ENCODE measurements around the gene PTX4. TPM values are rescaled to one million over a fixed set of nuclear protein-coding genes. Genes with fewer than 3 reads are reported as not detected.

Gene PTX4
- total RNA-seq, 1 donor from 2014 or later: not detected

- Mint-ChIP-seq H3K4me3 (no peak overlapping the region), H3K9me3 (no peaks in the 10 kb centered on the region), H3K27ac (no peak overlapping the region), H3K4me1 (peaks cover 4% of the 10 kb centered on the region), H3K36me3 (ENCODE audit: low read depth) (peaks cover 2% of the 10 kb centered on the region), H3K27me3 (no peaks in the 10 kb centered on the region)
- no peak for DNase-seq
- intact Hi-C loops (cut with micrococcal nuclease): no loop called here
Measured at GRCh38 chr16:1459967-1460366, 28.8 kb downstream of the PTX4 start.

DNA sequence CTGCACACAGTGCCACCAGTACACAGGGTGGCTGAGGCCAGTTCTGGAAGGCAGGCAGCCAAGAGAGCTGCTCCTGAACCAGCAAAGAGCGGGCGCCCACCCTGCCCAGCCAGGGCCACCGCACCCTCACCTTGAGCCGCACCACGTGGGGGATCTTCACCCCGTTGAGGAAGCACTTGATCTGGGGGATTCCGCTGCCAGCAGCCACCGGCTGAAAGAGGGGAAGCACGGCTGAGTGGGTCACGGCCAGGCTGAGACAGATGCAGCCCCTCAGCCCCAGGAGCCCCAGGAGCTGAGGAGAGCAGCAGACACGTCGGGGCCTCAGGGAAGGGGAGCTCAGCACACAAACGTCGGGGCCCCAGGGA is 29.8 kb downstream of the PTX4 start:
- Mint-ChIP-seq H3K27me3 (no peaks in the 10 kb centered on the region), H3K4me3 (no peak overlapping the region), H3K36me3 (ENCODE audit: low read depth) (peaks cover 3% of the 10 kb centered on the region), H3K27ac (no peak overlapping the region), H3K4me1 (peaks cover 4% of the 10 kb centered on the region), H3K9me3 (no peaks in the 10 kb centered on the region)
- DNase-seq: no peak
- intact Hi-C loops (cut with micrococcal nuclease): no loop called here

- peaks cover 3% of the 10 kb centered on the region for H3K36me3 Mint-ChIP-seq (ENCODE audit: low read depth)
- no peaks in the 10 kb centered on the region for H3K9me3 Mint-ChIP-seq
- H3K4me1 Mint-ChIP-seq: peaks cover 4% of the 10 kb centered on the region
- intact Hi-C loops (cut with micrococcal nuclease): no loop called here
- no peak overlapping the region for H3K4me3 Mint-ChIP-seq
- no peak for DNase-seq
- H3K27me3 Mint-ChIP-seq: no peaks in the 10 kb centered on the region
- H3K27ac Mint-ChIP-seq: no peak overlapping the region
Measured at GRCh38 chr16:1458336-1458976, 30.3 kb downstream of the PTX4 start.

DNA sequence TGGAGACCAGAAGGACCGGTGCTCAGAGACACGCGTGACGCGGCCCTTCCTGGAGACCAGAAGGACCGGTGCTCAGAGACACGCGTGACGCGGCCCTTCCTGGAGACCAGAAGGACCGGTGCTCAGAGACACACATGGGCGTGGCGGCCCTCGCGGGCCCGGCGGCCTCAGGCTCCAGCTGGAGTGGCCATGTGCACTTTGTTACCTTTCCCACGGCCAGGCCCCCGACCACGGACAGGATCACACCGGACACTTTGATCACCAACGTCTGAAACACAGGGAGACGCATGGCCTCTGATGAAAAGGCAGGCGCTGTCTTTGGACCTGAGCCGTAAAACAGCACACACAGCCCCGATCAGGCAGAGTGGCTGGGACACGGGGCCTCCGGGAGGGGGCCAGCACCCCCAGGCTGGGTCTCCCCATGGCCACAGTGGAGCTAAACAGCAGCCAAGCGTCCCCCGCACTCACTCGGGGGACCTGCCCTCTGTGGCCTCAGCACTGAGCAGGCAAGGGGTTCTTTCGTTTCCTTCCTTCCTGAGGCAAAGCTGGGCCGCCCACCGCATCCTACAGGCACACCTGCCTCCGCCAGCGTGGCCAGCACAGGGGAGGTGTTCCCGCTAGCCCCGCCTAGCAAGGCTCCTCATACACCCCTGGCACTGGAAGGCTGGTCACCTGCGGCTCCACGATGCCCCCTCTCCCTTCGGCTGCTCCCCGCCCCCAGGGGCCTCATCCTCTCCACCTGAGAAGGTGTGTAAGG is 31.1 kb downstream of the PTX4 start:
- no peak for DNase-seq
- H3K27me3 Mint-ChIP-seq: no peaks in the 10 kb centered on the region
- no peak overlapping the region for H3K4me3 Mint-ChIP-seq
- peaks cover 3% of the 10 kb centered on the region for H3K36me3 Mint-ChIP-seq (ENCODE audit: low read depth)
- peaks cover 4% of the 10 kb centered on the region for H3K4me1 Mint-ChIP-seq
- no peak overlapping the region for H3K27ac Mint-ChIP-seq
- intact Hi-C loops (cut with micrococcal nuclease): no loop called here
- no peaks in the 10 kb centered on the region for H3K9me3 Mint-ChIP-seq

- Mint-ChIP-seq H3K27me3 (no peaks in the 10 kb centered on the region), H3K4me3 (no peak overlapping the region), H3K4me1 (peaks cover 4% of the 10 kb centered on the region), H3K9me3 (no peaks in the 10 kb centered on the region), H3K36me3 (ENCODE audit: low read depth) (peaks cover 3% of the 10 kb centered on the region), H3K27ac (no peak overlapping the region)
- no peak for DNase-seq
- intact Hi-C loops (cut with micrococcal nuclease): no loop called here
Measured at GRCh38 chr16:1456951-1457350, 31.8 kb downstream of the PTX4 start.

DNA sequence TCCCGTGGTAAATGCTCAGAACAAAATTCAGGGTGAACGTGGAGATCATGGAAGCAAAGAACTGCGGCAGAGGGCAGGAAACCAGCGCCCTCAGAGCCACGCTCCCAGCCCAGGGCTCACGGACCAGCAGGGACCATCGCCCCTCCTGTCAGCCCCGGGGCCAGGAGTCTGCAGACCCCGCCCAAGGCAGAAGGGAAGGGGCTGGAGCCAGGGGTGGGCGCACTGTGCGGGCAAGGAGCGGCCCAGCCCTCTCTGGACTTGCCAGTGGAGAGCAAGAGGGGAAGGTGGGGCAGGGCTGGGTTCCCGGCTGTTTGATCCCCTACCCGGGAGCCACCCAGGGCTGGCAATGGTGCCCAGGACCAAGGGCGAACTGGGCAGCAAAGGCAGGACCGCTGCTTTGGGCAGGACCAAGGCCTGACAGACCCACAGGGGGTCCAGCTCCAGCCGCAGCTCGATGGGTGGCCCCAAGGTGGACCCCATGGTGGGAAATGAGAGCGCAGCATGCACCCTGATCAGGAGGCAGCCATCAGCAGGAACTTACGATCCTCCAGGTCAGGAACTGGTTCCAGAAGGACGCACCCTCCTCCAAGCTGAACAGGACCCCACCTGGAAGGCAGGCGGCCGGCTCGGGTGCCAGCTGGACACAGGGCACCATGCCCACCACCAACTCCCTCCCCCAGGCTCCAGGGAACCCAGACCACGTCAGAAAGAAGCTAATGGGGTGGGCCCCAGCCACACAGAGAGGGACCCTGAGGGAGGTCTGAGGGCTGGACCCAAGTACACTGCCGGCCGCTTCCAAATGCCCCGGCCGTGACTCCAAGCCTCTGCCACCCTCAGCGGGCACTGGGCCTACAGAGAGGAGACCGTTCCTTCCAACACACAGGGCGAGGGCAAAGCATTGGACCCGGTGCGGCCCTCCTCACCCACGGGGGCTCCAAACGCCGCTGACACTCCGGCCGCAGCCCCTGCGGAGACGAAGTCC is 33.3 kb downstream of the PTX4 start:
- intact Hi-C loops (cut with micrococcal nuclease): no loop called here
- H3K4me1 Mint-ChIP-seq: peaks cover 4% of the 10 kb centered on the region
- H3K9me3 Mint-ChIP-seq: no peaks in the 10 kb centered on the region
- H3K27ac Mint-ChIP-seq: no peak overlapping the region
- DNase-seq: no peak
- peaks cover 1% of the 10 kb centered on the region for H3K36me3 Mint-ChIP-seq (ENCODE audit: low read depth)
- H3K27me3 Mint-ChIP-seq: no peaks in the 10 kb centered on the region
- no peak overlapping the region for H3K4me3 Mint-ChIP-seq

DNA sequence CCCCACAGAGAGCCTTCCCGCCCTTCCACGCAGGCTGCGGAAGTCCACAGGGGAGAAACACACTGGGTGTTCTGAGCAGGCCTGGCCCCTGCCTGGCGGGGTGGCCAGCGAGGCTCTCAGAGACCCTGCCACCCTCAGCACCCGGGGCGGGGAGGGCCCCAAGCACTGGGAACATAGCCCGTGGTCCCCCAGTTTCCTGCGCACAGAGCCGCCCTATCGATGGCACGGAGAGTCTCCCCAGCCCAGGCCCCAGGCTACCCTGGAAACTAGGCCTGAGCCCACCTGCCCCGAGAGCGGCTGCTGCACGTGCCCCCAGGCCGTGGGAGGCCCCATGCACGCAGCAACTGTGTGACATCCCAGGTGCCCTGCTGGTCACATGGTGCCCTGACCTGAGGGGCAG is 34.2 kb downstream of the PTX4 start:
- Mint-ChIP-seq H3K9me3 (no peaks in the 10 kb centered on the region), H3K36me3 (ENCODE audit: low read depth) (peaks cover 3% of the 10 kb centered on the region), H3K4me3 (no peak overlapping the region), H3K4me1 (peaks cover 4% of the 10 kb centered on the region), H3K27me3 (no peaks in the 10 kb centered on the region), H3K27ac (no peak overlapping the region)
- intact Hi-C loops (cut with micrococcal nuclease): no loop called here
- DNase-seq: no peak

DNA sequence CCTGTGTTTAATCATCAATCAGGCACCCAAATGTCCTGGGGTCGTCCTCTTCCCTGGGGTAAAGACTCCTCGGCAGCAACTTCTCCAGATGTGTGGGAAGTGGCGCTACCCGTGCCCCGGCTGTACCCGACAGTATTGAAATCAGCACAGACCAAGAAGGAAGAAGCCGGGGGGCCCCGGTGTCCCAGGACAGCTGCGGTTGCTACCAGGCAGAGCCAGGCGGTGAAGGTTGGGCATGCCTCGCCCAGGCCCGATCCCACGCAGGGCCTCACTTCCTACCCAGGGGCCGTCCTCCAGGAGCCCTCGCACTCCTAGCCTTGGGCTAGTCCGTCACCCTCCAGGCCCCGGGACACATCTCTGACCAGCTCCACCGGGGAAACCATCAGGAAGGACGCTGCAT is 35.4 kb downstream of the PTX4 start:
- no peak for DNase-seq
- intact Hi-C loops (cut with micrococcal nuclease): no loop called here
- Mint-ChIP-seq H3K4me1 (no peaks in the 10 kb centered on the region), H3K4me3 (no peak overlapping the region), H3K9me3 (no peaks in the 10 kb centered on the region), H3K27me3 (no peaks in the 10 kb centered on the region), H3K27ac (no peak overlapping the region), H3K36me3 (ENCODE audit: low read depth) (peaks cover 3% of the 10 kb centered on the region)

- DNase-seq: no peak
- Mint-ChIP-seq H3K9me3 (no peaks in the 10 kb centered on the region), H3K4me1 (no peaks in the 10 kb centered on the region), H3K27ac (no peak overlapping the region), H3K36me3 (ENCODE audit: low read depth) (peaks cover 3% of the 10 kb centered on the region), H3K27me3 (no peaks in the 10 kb centered on the region), H3K4me3 (no peak overlapping the region)
- intact Hi-C loops (cut with micrococcal nuclease): no loop called here
Measured at GRCh38 chr16:1452530-1452929, 36.2 kb downstream of the PTX4 start.

DNA sequence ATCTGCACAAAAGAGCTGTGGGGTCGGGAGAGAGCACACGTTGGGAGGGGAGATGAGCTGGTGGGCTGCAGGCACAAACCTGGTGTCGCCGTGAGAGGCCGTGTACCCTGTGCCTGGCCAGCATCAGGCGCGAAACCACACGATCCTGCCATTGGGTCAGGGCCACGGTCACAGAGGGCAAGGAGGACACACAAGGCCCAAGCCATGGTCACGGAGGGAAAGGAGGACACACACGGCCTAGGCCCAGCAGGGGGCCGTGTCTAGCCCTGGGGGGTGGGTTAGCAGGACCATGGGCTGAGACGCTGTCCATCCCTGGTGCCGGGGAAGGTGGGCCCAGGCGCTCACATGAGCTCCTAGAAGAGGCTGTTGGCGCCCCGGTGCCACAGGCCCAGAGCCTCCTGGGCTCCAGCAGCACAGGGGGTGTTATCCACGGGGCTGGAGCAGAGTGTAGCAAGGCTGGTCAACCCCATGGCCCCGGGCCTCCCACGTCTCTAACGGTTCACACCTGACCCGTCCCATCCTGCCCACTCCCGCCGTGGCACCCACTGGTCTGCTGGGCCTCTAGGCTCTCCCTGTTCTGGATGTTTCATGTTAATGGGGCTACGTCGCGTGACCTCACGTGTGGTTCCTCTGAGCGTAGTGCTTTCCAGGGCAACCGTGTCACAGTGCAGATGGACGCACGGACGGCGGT is 36.9 kb downstream of the PTX4 start:
- no peak overlapping the region for H3K4me3 Mint-ChIP-seq
- no peak for DNase-seq
- H3K4me1 Mint-ChIP-seq: no peaks in the 10 kb centered on the region
- intact Hi-C loops (cut with micrococcal nuclease): no loop called here
- no peaks in the 10 kb centered on the region for H3K9me3 Mint-ChIP-seq
- H3K27me3 Mint-ChIP-seq: no peaks in the 10 kb centered on the region
- no peak overlapping the region for H3K27ac Mint-ChIP-seq
- H3K36me3 Mint-ChIP-seq (ENCODE audit: low read depth): peaks cover 3% of the 10 kb centered on the region

- Mint-ChIP-seq H3K36me3 (ENCODE audit: low read depth) (peaks cover 3% of the 10 kb centered on the region), H3K9me3 (no peaks in the 10 kb centered on the region), H3K27me3 (no peaks in the 10 kb centered on the region), H3K4me3 (no peak overlapping the region), H3K27ac (no peak overlapping the region), H3K4me1 (no peaks in the 10 kb centered on the region)
- intact Hi-C loops (cut with micrococcal nuclease): no loop called here
- DNase-seq: no peak
Measured at GRCh38 chr16:1450841-1451240, 37.9 kb downstream of the PTX4 start.

GRCh38 chr16:1450218-1450617 is 38.5 kb downstream of the PTX4 start:
- Mint-ChIP-seq H3K9me3 (no peaks in the 10 kb centered on the region), H3K27ac (no peak overlapping the region), H3K4me3 (no peak overlapping the region), H3K36me3 (ENCODE audit: low read depth) (peaks cover 3% of the 10 kb centered on the region), H3K4me1 (no peaks in the 10 kb centered on the region), H3K27me3 (no peaks in the 10 kb centered on the region)
- DNase-seq: no peak
- intact Hi-C loops (cut with micrococcal nuclease): no loop called here

GRCh38 chr16:1449201-1449788 is 39.4 kb downstream of the PTX4 start:
- intact Hi-C loops (cut with micrococcal nuclease): no loop called here
- H3K9me3 Mint-ChIP-seq: no peaks in the 10 kb centered on the region
- no peak for DNase-seq
- no peaks in the 10 kb centered on the region for H3K4me1 Mint-ChIP-seq
- H3K4me3 Mint-ChIP-seq: no peak overlapping the region
- no peak overlapping the region for H3K27ac Mint-ChIP-seq
- H3K27me3 Mint-ChIP-seq: no peaks in the 10 kb centered on the region
- H3K36me3 Mint-ChIP-seq (ENCODE audit: low read depth): peaks cover 2% of the 10 kb centered on the region

Data from activated CD4-positive, alpha-beta T cell treated with anti-CD3 and anti-CD28 coated beads, Interleukin-2, amount 10 ng/mL, durations not matched to agents 24 days and 14 days (primary cell).